GM12864 (cell line): ENCODE data around the gene CHMP1B.

Source experiments
- DNase-seq: peaks from one replicate; pipeline ENCODE4 v3.0.0-alpha.2; 2011; ENCODE audit warnings: low read depth
- H3K4me3 ChIP-seq: 2 replicates; pipeline ENCODE4 v1.5.1; 2011; ENCODE audit warnings: mild to moderate bottlenecking, low read depth, low read length, control low read depth
- CTCF ChIP-seq: IDR thresholded peaks from 2 replicates; pipeline ENCODE4 v1.5.1; 2011; ENCODE audit warnings: low read depth, mild to moderate bottlenecking, moderate library complexity, low read length, control low read depth, inconsistent platforms; ENCODE audit errors: missing control alignments

CHMP1B gene

GRCh38 chr18:11820697-11821096, 30.5 kb upstream of the CHMP1B start:
- TF ChIP-seq CTCF, result no peak
- no peak overlapping the region for H3K4me3 ChIP-seq
- DNase-seq, result no peak

GRCh38 chr18:11821208-11821607, 30.0 kb upstream of the CHMP1B start:
- DNase-seq, result no peak
- no peak for TF ChIP-seq CTCF
- no peak overlapping the region for H3K4me3 ChIP-seq

GRCh38 chr18:11821643-11822237, 29.5 kb upstream of the CHMP1B start:
- no peak overlapping the region for H3K4me3 ChIP-seq
- no peak for DNase-seq
- no peak for TF ChIP-seq CTCF

GRCh38 chr18:11823545-11823944, 27.7 kb upstream of the CHMP1B start:
- H3K4me3 ChIP-seq, result no peak overlapping the region
- TF ChIP-seq CTCF, result no peak
- no peak for DNase-seq

GRCh38 chr18:11826836-11827235, 24.4 kb upstream of the CHMP1B start:
- DNase-seq, result no peak
- no peak for TF ChIP-seq CTCF
- H3K4me3 ChIP-seq, result no peak overlapping the region

- no peak for TF ChIP-seq CTCF
- no peak for DNase-seq
- H3K4me3 ChIP-seq, result no peak overlapping the region
Measured at GRCh38 chr18:11828786-11829432, 22.3 kb upstream of the CHMP1B start.

GRCh38 chr18:11830585-11830984, 20.6 kb upstream of the CHMP1B start:
- no peak overlapping the region for H3K4me3 ChIP-seq
- no peak for DNase-seq
- no peak for TF ChIP-seq CTCF
